Activated effector memory CD4-positive, alpha-beta T cell treated with Interleukin-2 at 50 U/mL for 16 hours (primary cell): ENCODE results near the gene PLAC8.
"Not testable (repeated sequence)": the region's sequence is repeated elsewhere in the genome, so short reads cannot be mapped to it uniquely, and the experiment has no call there.

ENCODE experiments used
- DNase-seq: peaks from one replicate; pipeline ENCODE4 v3.0.0-alpha.2; 2020

The PLAC8 gene

GRCh38 chr4:83114576-83114975, at the start of gene PLAC8:
PLAC8 (minus strand) TSS chr4:83114729; CDS start chr4:83107921, 6,808 bp downstream.
- DNase-seq = no peak

GRCh38 chr4:83153417-83153816, 38.9 kb upstream of the PLAC8 start:
- no peak for DNase-seq

- no peak for DNase-seq
Observed at GRCh38 chr4:83152746-83153145, 38.2 kb upstream of the PLAC8 start.

- DNase-seq = no peak
Observed at GRCh38 chr4:83151651-83152050, 37.1 kb upstream of the PLAC8 start.

- no peak for DNase-seq
Observed at GRCh38 chr4:83150653-83151330, 36.3 kb upstream of the PLAC8 start.

- DNase-seq = no peak
Observed at GRCh38 chr4:83149865-83150652, 35.5 kb upstream of the PLAC8 start.

GRCh38 chr4:83146841-83147240, 32.3 kb upstream of the PLAC8 start:
- no peak for DNase-seq

GRCh38 chr4:83145776-83146175, 31.2 kb upstream of the PLAC8 start:
- not testable (repeated sequence) for DNase-seq

GRCh38 chr4:83139514-83140156, 25.1 kb upstream of the PLAC8 start:
- no peak for DNase-seq

GRCh38 chr4:83138946-83139345, 24.4 kb upstream of the PLAC8 start:
- no peak for DNase-seq

- DNase-seq = no peak
Observed at GRCh38 chr4:83132065-83132464, 17.5 kb upstream of the PLAC8 start.

GRCh38 chr4:83129264-83129663, 14.7 kb upstream of the PLAC8 start:
- no peak for DNase-seq

GRCh38 chr4:83128240-83128929, 13.9 kb upstream of the PLAC8 start:
- no peak for DNase-seq

- DNase-seq = peak; percentile 29
Observed at GRCh38 chr4:83125738-83126141, 11.2 kb upstream of the PLAC8 start.

GRCh38 chr4:83124111-83124780, 9.7 kb upstream of the PLAC8 start:
- DNase-seq = no peak

GRCh38 chr4:83121246-83121645, 6.7 kb upstream of the PLAC8 start:
- no peak for DNase-seq

- DNase-seq = no peak
Observed at GRCh38 chr4:83118869-83119268, 4.3 kb upstream of the PLAC8 start.

GRCh38 chr4:83115656-83116285, 1.2 kb upstream of the PLAC8 start:
- no peak for DNase-seq

- no peak for DNase-seq
Observed at GRCh38 chr4:83115000-83115399, 471 bp upstream of the PLAC8 start.

GRCh38 chr4:83113429-83113786, 1.1 kb downstream of the PLAC8 start:
- no peak for DNase-seq

GRCh38 chr4:83112678-83113428, 1.7 kb downstream of the PLAC8 start:
- no peak for DNase-seq

- DNase-seq = no peak
Observed at GRCh38 chr4:83112231-83112630, 2.3 kb downstream of the PLAC8 start.
